ENCODE data around the gene ST6GAL1.

Gene ST6GAL1

DNA sequence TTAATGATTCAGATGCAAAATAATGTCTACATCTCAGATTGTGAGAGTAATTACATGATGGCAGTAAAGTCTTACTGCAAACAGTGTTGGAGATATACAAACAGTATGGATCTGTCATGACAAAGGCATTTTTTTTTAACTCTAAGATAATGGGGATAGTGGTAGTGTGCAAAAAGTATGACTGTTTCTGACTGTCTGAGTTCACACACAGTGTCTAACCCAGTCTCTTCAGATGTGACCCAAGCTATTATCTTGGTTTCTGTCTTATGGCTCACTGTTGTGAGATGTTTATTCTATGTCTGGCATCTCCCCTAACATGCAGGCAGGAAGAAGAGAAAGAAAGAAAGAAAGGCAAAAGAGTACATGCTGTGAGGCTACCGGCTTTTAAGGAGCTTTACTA, 191.9 kb downstream of the ST6GAL1 start:
- no peak for TF ChIP-seq CTCF (IDR thresholded peaks at IDR 0.05; ENCODE audit: low read depth, low read length, missing control alignments)
- no peak for DNase-seq (ENCODE audit: low read depth)
- H3K4me3 ChIP-seq (ENCODE audit: low read depth, low read length), result no peak overlapping the region

GRCh38 chr3:187125319-187126031, 195.1 kb downstream of the ST6GAL1 start:
- no peak overlapping the region for H3K4me3 ChIP-seq (ENCODE audit: low read depth, low read length)
- TF ChIP-seq CTCF (IDR thresholded peaks at IDR 0.05; ENCODE audit: low read depth, low read length, missing control alignments), result no peak
- DNase-seq (ENCODE audit: low read depth), result no peak
